IMR-90 (cell line): ENCODE results near the gene LUC7L2. TPM values are rescaled to one million over a fixed set of nuclear protein-coding genes. Genes with fewer than 3 reads are reported as not detected.
"Not testable (repeated sequence)": the region's sequence is repeated elsewhere in the genome, so short reads cannot be mapped to it uniquely, and the experiment has no call there.

Experiments used
- ATAC-seq: fragments of 200-7000 bp; cut with Tn5 transposase; 2 replicates; pipeline ENCODE4 v1.9.1; 2020; ENCODE audit warnings: low read depth, mild to moderate bottlenecking, moderate library complexity
- BruUV-seq: library from RNA; stranded (reverse); fragments of 400-500 nt; replicated peaks from 2 replicates; lab custom pipeline; 2021; lab: Mats Ljungman, UMichigan
- CTCF ChIA-PET: fragments of 300-600 bp; formaldehyde crosslinking; extraction: SDS; loops from one replicate; lab custom pipeline; 2021; ENCODE audit warnings: antibody characterized with exemption; lab: Yijun Ruan, JAX
- POLR2A ChIA-PET: fragments of 300-600 bp; sonication (Branson Sonifier 250); formaldehyde crosslinking; loops from one replicate; lab custom pipeline; 2022; ENCODE audit warnings: antibody characterized with exemption; ENCODE audit not compliant: unreplicated experiment; lab: Charles Lee
- DNase-seq: peaks from one replicate; pipeline ENCODE4 v3.0.0; 2013
- H2AFZ ChIP-seq: replicated peaks from 2 replicates; pipeline ENCODE3; 2013; ENCODE audit warnings: low read length, mild to moderate bottlenecking; ENCODE audit not compliant: poor library complexity
- H2AK5ac ChIP-seq: 2 replicates; pipeline ENCODE4 v1.6.1; 2013; ENCODE audit warnings: low read depth, low read length, inconsistent platforms
- H2AK9ac ChIP-seq: replicated peaks from 2 replicates; pipeline ENCODE3; 2013; ENCODE audit warnings: mild to moderate bottlenecking, low read depth, low read length, moderate library complexity; ENCODE audit not compliant: poor library complexity
- H2BK120ac ChIP-seq: 2 replicates; pipeline ENCODE4 v1.6.1; 2013; ENCODE audit warnings: low read depth, low read length, inconsistent platforms
- H2BK15ac ChIP-seq: 3 replicates; pipeline ENCODE4 v1.6.1; 2013; ENCODE audit warnings: low read depth, low read length, inconsistent platforms
- H2BK20ac ChIP-seq: 2 replicates; pipeline ENCODE4 v1.6.1; 2013; ENCODE audit warnings: low read depth, mild to moderate bottlenecking, inconsistent platforms, low read length, moderate library complexity
- H2BK5ac ChIP-seq: 2 replicates; pipeline ENCODE4 v1.6.1; 2013; ENCODE audit warnings: mild to moderate bottlenecking, low read depth, low read length, inconsistent platforms; ENCODE audit not compliant: poor library complexity, severe bottlenecking
- H3K14ac ChIP-seq: replicated peaks from 2 replicates; pipeline ENCODE4 v1.6.1; 2013; ENCODE audit warnings: low read depth, low read length, inconsistent platforms
- H3K18ac ChIP-seq: 2 replicates; pipeline ENCODE4 v1.6.1; 2013; ENCODE audit warnings: low read depth, low read length, control low read depth
- H3K23ac ChIP-seq: 2 replicates; pipeline ENCODE4 v1.6.1; 2013; ENCODE audit warnings: low read depth, low read length, inconsistent platforms
- H3K27ac ChIP-seq: 2 replicates; pipeline ENCODE4 v1.5.1; 2013; ENCODE audit warnings: mild to moderate bottlenecking, control low read depth, low read length; ENCODE audit not compliant: insufficient read depth
- H3K27me3 ChIP-seq: 2 replicates; pipeline ENCODE4 v1.6.1; 2013; ENCODE audit warnings: low read length; ENCODE audit not compliant: control insufficient read depth, insufficient read depth
- H3K36me3 ChIP-seq: 2 replicates; pipeline ENCODE4 v1.6.1; 2013; ENCODE audit warnings: low read length, mixed read lengths; ENCODE audit not compliant: control insufficient read depth, insufficient read depth
- H3K4ac ChIP-seq: 2 replicates; pipeline ENCODE4 v1.6.1; 2013; ENCODE audit warnings: low read depth, low read length, inconsistent platforms
- H3K4me1 ChIP-seq: 2 replicates; pipeline ENCODE4 v1.6.1; 2013; ENCODE audit warnings: low read length, mixed read lengths; ENCODE audit not compliant: control insufficient read depth, insufficient read depth
- H3K4me2 ChIP-seq: 2 replicates; pipeline ENCODE4 v1.6.1; 2013; ENCODE audit warnings: low read depth, mild to moderate bottlenecking, control low read depth, low read length, moderate library complexity
- H3K4me3 ChIP-seq: 2 replicates; pipeline ENCODE4 v1.5.1; 2013; ENCODE audit warnings: low read depth, mild to moderate bottlenecking, control low read depth, low read length, moderate library complexity; ENCODE audit not compliant: insufficient read depth
- H3K56ac ChIP-seq: 2 replicates; pipeline ENCODE4 v1.6.1; 2013; ENCODE audit warnings: low read length, inconsistent platforms; ENCODE audit not compliant: insufficient read depth; ENCODE audit errors: extremely low read depth
- H3K79me1 ChIP-seq, 2 experiments: 2 replicates each; pipeline ENCODE4 v1.6.1; 2013; ENCODE audit warnings: low read length in 2 of 2, inconsistent platforms in 1 of 2, low read depth in 1 of 2
- H3K9ac ChIP-seq: 2 replicates; pipeline ENCODE4 v1.6.1; 2013; ENCODE audit warnings: low read depth, low read length, control low read depth
- H3K9me1 ChIP-seq: 2 replicates; pipeline ENCODE4 v1.6.1; 2013; ENCODE audit warnings: low read length, inconsistent platforms; ENCODE audit not compliant: insufficient read depth
- H3K9me3 ChIP-seq: 2 replicates; pipeline ENCODE4 v1.6.1; 2013; ENCODE audit warnings: low read length; ENCODE audit not compliant: control insufficient read depth, insufficient read depth
- H4K20me1 ChIP-seq: 2 replicates; pipeline ENCODE4 v1.6.1; 2013; ENCODE audit warnings: low read length, inconsistent platforms; ENCODE audit not compliant: insufficient read depth
- H4K5ac ChIP-seq: 2 replicates; pipeline ENCODE4 v1.6.1; 2013; ENCODE audit warnings: mild to moderate bottlenecking, low read depth, low read length, control low read depth
- H4K8ac ChIP-seq, 2 experiments: 2 replicates each; pipeline ENCODE4 v1.6.1; 2013; ENCODE audit warnings: low read depth in 2 of 2, low read length in 2 of 2, control low read depth in 1 of 2, inconsistent platforms in 1 of 2
- H4K91ac ChIP-seq: 2 replicates; pipeline ENCODE4 v1.6.1; 2013; ENCODE audit warnings: low read depth, low read length, inconsistent platforms; ENCODE audit not compliant: insufficient read depth
- CHD1 ChIP-seq: IDR thresholded peaks from 2 replicates; pipeline ENCODE4 v1.6.1; 2012; ENCODE audit warnings: low read depth, low read length, improper control_type of control experiment
- NFE2L2 ChIP-seq: fragments of 150-350 bp; IDR thresholded peaks from 2 replicates; pipeline ENCODE4 v1.6.1; 2016; ENCODE audit warnings: low read depth, mild to moderate bottlenecking, low read length
- POLR2A ChIP-seq: IDR thresholded peaks from 2 replicates; pipeline ENCODE4 v1.6.1; 2012; ENCODE audit warnings: mild to moderate bottlenecking, low read depth, low read length
- RFX5 ChIP-seq: IDR thresholded peaks from 2 replicates; pipeline ENCODE4 v1.8.0; 2012; ENCODE audit warnings: low read depth, mild to moderate bottlenecking, low read length, moderate library complexity
- WGBS, 2 experiments: methylation state at CpG; one replicate each; pipeline versions ENCODE4 v1.1.5 to v1.1.7; 2013; ENCODE audit warnings: missing lambda C conversion rate in 2 of 2; ENCODE audit not compliant: insufficient read length in 1 of 2; ENCODE audit errors: extremely low coverage in 2 of 2; 5-methylcytosine and 5-hydroxymethylcytosine counted together
- dilution Hi-C: fragments of 300-500 bp; cut with HindIII; formaldehyde crosslinking; loops from one replicate; pipeline ENCODE4 v1.14.3; 2018; ENCODE audit warnings: low sequenced_read_pairs; ENCODE audit not compliant: unreplicated experiment
- in situ Hi-C: fragments of 300-500 bp; cut with MboI; formaldehyde crosslinking; loops from 3 replicates; pipeline ENCODE4 v1.14.3; 2019; ENCODE audit warnings: low sequenced_read_pairs, inconsistent platforms, mixed read lengths
- intact Hi-C: fragments of 100-400 bp; cut with micrococcal nuclease; formaldehyde crosslinking; loops from 2 replicates; pipeline ENCODE4 v1.10.0; 2022
- polyA plus RNA-seq, 3 experiments: library from polyadenylated mRNA; depleted of rRNA; stranded (reverse); fragments of >200 nt; gene quantifications; 2 replicates each; pipeline ENCODE4 v1.2.3, GENCODE V29; 2012; ENCODE audit warnings: low replicate concordance in 1 of 3
- total RNA-seq: library from RNA; depleted of rRNA; stranded (reverse); fragments of >200 nt; gene quantifications from 2 replicates; pipeline ENCODE4 v1.2.3, GENCODE V29; 2012

The LUC7L2 gene
- total and polyA plus RNA-seq, 2 of the 4 experiments (the other 2 are of a cell fraction): 14.9 to 31.8 TPM

GRCh38 chr7:139427788-139428187 lies 68.1 kb downstream of the LUC7L2 start:
- H3K4me2 ChIP-seq: no peak overlapping the region
- peaks cover 12% of the 10 kb centered on the region for H3K36me3 ChIP-seq
- no peak overlapping the region for H3K56ac ChIP-seq
- no peak overlapping the region for H2BK20ac ChIP-seq
- no peaks in the 10 kb centered on the region; the same call in 1 of the 2 replicates for H4K20me1 ChIP-seq
- POLR2A ChIA-PET: no interaction called here
- H3K27me3 ChIP-seq: no peaks in the 10 kb centered on the region
- peaks cover 4 to 16% of the 10 kb centered on the region in 2 experiments; a peak in 2 of 4 replicates for H3K79me1 ChIP-seq
- no peak overlapping the region for H3K27ac ChIP-seq
- intact Hi-C loops (no loop called here), in situ Hi-C loops (no loop called here), dilution Hi-C loops (no loop called here)
- DNase-seq: no peak
- CTCF ChIA-PET: no interaction called here
- H4K5ac ChIP-seq: no peak overlapping the region
- no peak overlapping the region for H2BK15ac ChIP-seq
- no peak for TF ChIP-seq POLR2A
- no peak for TF ChIP-seq RFX5
- TF ChIP-seq CHD1: no peak
- TF ChIP-seq NFE2L2: no peak
- no peak overlapping the region for H3K14ac ChIP-seq
- no peak overlapping the region for H3K23ac ChIP-seq
- WGBS, 2 experiments: no CpG with 5 or more reads among the region's 7 CpGs
- no peak overlapping the region for H2BK120ac ChIP-seq
- H2AK9ac ChIP-seq: no peak overlapping the region
- H2AK5ac ChIP-seq: no peak overlapping the region
- no peak overlapping the region for H3K4me3 ChIP-seq
- no peak overlapping the region for H4K8ac ChIP-seq
- H3K9me3 ChIP-seq: no peaks in the 10 kb centered on the region
- no peak overlapping the region for H2BK5ac ChIP-seq
- H3K9ac ChIP-seq: no peak overlapping the region
- H3K9me1 ChIP-seq: peaks cover 7% of the 10 kb centered on the region; the same call in 1 of the 2 replicates
- H4K91ac ChIP-seq: no peak overlapping the region
- BruUV-seq: no TSS peak
- no peaks in the 10 kb centered on the region for H3K4me1 ChIP-seq
- H2AFZ ChIP-seq: no peak overlapping the region
- no peak overlapping the region for H3K4ac ChIP-seq
- no peak overlapping the region for H3K18ac ChIP-seq
- no peak for ATAC-seq

GRCh38 chr7:139429735-139430134 lies 70.0 kb downstream of the LUC7L2 start:
- H4K20me1 ChIP-seq, BruUV-seq, H2AK9ac ChIP-seq, H3K56ac ChIP-seq, H3K4me2 ChIP-seq, H3K79me1 ChIP-seq, CTCF ChIA-PET, H3K4me1 ChIP-seq, H2BK120ac ChIP-seq, H2BK5ac ChIP-seq, H3K18ac ChIP-seq, H3K27ac ChIP-seq, H4K91ac ChIP-seq, H2BK15ac ChIP-seq, ATAC-seq, POLR2A ChIA-PET, H4K8ac ChIP-seq, dilution Hi-C loops, intact Hi-C loops, H2BK20ac ChIP-seq, H3K9me1 ChIP-seq, H3K14ac ChIP-seq, H3K9ac ChIP-seq, H3K27me3 ChIP-seq, H4K5ac ChIP-seq, H3K4me3 ChIP-seq, DNase-seq, H3K23ac ChIP-seq, H2AFZ ChIP-seq, H3K4ac ChIP-seq, H2AK5ac ChIP-seq, H3K9me3 ChIP-seq: not testable (repeated sequence)
- in situ Hi-C loops: loop anchor here (10.0 kb wide), 1 partner anchor 575 kb away; no protein-coding TSS in a partner anchor
- 93% methylated on average over 2 of the region's 14 CpGs; no CpG with 5 or more reads in 1 of the 2 experiments for WGBS, 2 experiments
- H3K36me3 ChIP-seq: peaks cover 10% of the 10 kb centered on the region
